HPDE6-E6E7 (cell line): Measurements from ENCODE around the gene KLHL29.

Source experiments
- DNase-seq: peaks from one replicate; pipeline ENCODE4 v3.0.0; 2011; ENCODE audit warnings: missing footprints; ENCODE audit errors: extremely low spot score

KLHL29 gene

DNA sequence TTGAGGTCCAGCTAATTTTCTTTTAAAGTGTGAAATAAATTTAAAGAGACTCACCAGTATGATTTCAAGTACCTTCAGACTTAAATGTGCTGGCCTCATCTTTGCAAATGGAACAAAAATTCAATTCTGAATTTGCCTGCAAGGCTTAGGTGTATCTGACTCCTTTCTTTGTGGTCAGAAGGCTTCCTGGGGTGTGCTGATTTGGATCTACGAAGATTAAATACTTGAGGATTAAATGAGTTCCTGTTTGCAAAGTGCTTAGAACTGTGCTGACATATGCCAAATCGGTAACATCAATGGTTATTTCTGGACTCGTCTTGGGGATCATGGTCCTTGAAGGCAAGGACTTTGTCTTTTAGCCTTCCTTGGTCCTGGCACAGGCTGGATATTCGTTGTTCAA, 9.7 kb downstream of the KLHL29 start:
- no peak for DNase-seq

DNA sequence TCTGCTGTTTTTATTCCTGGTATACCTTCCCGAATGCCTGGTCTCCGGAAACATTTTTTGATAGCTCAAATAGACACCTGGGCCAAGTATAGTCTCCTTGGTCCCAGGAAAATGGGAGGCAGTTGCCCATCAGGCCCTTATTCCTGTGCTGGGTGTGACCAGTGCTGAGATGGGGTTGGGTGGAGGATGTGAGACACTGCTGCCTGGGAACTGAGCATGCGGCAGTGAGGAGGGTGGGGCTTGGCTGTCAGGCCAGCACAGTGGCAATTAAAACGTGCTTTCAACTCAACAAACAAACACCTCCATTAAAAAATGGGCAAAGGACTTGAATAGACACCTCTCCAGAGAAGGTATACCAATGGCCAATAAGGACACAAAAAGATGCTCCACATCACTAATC, 12.5 kb downstream of the KLHL29 start:
- no peak for DNase-seq

DNA sequence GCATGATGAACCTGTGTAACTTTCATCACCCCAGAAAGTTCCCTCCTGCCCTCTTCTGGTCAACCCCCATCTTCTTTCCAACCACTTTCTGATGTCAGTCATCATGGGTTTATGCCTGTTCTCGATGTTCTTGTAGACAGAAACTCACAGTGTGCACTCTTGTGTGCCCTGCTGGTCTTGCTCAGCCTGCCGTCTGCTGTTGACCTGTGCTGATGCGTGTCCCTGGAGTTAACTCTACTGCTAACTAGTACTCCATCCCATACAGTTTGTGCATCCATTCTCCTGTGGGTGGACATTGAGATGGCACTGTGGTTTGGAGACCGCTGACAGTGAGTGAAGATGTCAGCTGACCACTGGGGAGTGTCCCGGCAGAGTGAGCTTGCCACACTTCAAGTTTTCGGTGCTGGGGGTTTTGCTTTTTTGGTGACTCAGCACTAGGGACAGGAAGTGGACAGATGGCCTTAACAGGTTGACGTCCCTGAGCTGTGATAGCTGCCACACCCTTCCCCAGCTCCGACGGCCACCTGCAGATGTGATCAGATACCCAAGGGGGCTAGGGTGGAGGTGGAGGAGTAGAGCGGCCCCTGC, 14.8 kb downstream of the KLHL29 start:
- DNase-seq = no peak

DNA sequence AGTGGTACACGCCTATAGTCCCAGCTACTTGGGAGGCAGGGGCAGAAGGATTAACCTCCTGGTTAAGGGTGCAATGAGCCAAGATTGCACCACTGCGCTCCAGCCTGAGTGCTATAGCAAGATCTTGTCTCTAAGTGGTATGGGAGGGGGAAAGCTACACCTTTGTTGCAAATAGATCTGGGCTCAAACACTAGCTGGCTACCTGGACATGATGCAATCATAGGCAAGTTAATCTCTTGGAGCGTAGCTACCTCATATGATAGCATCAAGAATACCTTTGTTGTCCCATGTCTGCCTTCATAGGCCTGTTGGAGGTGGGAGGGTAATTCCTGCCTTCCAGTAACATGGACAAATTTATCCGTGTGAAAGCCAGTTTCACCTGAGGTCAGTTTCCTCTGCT, 15.7 kb downstream of the KLHL29 start:
- no peak for DNase-seq

DNA sequence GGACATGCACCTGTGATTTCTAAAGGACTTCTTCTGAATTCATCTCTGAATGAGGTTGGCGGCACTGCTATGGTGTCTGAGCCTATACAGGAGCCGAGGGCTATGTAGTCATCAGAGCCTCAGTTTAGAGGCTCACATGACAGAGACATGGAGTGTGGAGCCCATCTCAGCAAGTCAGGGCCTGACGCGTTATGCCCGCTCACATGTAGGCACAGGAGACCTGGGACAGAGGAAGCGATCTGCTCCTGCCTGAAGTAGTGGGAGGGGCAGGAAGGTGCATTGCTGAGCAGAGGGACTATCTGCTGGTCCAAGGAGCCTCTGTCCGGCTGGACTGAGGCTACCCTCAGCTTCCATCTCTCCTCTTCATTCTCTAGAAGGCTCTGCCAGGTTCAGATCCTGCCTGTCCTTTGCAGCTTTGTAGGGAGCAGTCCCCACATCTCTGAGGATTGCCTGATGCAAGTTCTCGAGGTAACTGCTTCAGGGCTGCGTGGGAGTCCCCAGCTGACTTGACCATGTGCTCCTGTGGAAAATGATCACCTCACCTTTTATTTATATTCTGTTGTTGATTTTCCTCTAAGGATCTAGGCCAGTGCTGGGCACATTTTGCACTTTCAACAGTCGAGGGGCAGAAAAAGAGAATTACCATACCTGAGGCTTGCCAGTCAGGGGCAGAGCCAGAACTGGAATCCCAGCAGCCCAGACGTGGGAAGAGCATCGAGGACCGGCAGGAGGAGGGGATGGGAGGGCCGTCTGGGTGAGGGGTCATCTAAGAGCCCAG, 16.6 kb downstream of the KLHL29 start:
- no peak for DNase-seq

DNA sequence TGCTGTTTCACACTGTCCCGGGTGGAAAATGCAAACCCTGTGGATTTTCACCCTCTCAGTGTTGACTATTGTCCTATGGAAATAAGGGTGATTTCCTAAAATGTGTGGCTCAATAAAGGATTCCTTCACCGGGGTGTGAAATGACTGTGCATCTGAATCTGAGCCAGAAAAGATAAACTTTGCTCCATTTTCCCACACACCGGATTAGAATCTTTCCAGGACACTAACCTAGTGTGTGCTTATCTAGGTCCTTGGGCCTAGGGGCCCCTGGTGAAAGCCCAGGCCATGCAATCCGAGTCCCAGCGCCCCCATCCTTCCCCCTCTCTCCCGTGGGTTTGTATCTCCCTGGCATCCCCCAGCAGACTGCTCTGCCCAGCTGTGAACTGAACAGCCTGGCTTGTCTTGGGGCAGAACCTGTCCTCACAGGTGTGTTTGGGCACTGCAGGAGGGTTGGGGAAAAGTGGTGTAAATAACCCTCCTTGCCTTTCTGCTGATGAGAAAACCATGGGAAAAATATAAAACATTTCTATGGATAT, 17.3 kb downstream of the KLHL29 start:
- no peak for DNase-seq

DNA sequence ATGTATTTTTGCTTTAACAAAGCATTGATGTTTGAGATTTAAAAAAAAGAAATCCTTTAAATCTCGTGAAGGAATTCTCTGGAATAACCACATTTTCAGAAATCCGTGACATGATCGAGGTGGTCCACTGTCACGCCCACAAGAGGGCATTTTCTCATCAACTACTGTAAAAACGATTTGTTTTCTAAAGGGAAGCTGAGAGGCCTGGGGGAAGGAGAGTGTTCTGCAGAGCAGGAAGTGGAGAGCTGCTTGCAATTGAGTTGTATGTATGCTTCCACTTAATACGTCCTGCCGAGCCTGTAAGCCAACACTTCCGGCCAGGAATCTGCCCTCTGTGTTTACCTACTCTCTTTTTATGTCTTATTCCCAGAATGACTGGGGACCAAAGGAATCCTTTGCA, 19.4 kb downstream of the KLHL29 start:
- DNase-seq = no peak

DNA sequence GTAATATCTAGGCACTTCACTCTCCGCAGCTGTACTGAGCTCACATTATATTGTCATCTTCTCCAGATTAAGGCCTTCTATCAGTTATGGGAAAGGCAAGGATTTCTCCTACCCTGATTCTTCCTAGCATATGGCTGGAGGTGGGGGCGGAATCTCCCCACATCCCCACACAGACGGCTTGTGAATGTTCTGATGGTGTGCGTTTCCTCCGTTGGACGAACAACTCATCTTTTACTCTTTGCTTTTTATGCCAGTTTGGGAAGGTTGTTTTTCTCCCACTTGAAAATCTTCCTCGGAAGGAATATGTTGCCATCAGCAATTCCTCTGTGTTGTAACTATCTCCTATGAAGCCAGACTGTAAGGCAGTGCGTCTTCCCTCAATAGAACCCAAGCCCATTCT, 24.3 kb downstream of the KLHL29 start:
- DNase-seq = no peak

DNA sequence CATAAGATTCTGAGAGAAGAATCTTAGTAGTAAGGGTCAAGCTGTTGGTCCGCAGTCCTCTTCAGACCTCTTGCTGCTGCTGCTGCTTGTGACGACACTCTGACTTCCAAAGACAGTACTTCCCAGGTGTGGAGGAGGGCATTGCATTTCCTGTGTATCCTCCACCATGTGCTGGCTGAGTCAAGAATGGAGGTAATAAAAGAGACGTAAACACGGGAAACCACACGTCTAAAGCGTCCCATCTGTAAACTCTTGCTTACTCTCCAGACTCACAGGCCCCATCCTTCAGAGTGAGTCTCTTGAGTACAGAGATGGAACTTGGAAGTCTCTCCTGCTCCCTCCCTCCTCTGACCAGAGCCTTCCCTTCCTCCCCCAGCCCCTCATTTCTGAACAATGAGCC, 25.6 kb downstream of the KLHL29 start:
- DNase-seq = no peak

DNA sequence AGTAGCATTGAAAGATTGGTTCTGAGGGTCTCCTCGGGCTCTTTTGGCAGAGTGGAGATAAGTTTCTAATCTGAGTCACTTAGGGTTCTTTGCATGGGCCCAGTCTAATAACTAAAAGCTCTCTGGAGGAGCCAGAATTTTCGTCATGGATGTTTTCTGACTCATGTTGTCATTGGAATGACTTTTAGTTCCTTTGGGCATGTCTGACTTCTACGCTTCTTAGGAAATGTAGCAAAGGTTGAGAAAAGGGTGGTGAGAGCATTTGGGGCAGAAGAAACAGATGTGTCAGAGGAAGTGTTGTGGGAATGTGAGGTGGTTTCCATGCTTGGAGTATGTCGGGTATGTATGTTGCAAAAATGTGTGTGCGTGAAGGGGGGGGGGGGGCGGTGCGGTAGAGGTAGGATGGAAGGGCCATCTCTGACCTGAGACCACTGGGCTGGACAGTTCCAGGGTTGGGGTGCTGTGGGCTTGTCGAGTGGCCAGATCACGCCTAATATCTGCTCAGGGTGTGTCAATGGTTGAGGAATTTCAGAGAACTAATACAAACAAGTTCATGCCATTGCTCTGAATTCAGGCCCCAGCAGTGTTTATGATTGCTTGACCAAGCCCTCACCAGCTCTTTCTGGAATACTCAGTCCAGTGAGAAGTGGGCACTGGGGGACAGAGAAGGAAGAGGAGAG, 26.9 kb downstream of the KLHL29 start:
- DNase-seq = peak; percentile 33

DNA sequence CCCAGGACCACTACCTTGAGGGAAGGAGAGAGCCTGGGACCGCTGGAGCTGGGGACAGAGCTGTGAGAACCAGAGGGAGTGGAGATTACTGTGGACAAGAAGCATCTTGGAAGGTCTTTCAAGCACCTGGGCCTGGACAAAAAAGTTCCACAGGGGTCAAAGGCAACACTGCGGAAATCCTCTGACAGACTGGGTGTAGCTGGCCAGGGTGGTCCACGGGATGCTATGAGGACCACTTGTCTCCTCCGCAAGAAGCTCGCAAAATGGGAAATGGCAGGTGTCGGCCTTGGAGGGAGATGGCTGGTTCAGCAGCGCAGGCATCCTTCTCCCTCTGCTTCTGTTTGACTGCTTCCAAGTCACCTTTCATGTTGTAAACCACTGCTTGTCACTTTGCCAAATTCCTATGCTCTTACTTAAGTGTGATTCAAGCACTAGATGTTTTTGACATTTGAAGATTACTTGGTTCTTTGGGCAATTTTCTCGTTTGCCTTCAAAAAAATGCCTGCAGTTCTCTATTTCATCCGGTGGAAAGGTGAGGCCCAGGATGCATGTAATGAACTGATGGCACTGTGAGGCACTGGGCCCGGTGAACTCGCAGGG, 27.7 kb downstream of the KLHL29 start:
- DNase-seq = no peak

DNA sequence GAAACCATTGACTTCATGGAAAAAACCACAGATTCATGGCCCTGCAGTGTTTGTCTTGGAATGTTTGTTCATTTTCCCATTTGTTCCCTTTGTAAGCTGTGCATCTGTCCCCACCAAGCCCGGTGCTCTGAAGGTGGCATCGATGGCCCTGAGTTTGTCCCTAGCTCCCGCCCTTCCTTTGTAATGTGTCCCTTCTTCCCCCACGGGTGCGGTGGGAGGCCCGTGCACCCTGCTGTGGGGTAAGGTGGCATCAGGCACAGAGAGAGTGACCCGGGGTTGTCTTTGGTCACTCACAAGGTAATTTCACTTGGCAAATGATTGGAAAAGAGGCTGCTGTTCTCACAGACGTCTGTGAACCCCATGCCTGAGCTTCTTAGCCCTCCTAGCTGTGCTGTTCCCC, 28.7 kb downstream of the KLHL29 start:
- no peak for DNase-seq

DNA sequence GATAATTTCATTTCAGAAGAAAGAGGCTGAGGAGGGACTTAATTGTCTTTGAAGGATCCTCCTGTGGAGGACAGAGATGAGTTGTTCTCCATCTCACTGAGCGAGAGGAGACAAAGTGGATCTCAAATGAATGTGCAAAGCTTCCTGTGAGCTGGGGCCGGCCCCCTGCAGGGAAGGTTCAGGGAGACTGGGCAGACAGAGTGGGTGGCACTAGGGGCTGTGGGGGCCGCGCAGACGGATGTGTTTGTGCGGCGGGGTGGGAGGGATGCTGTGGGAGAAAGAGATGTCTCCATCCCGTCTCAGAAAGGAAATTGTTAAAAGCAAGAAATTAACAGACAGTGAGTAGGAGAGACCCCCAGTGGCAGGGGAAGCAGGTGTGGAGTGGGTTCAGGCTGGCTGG, 29.1 kb downstream of the KLHL29 start:
- no peak for DNase-seq

DNA sequence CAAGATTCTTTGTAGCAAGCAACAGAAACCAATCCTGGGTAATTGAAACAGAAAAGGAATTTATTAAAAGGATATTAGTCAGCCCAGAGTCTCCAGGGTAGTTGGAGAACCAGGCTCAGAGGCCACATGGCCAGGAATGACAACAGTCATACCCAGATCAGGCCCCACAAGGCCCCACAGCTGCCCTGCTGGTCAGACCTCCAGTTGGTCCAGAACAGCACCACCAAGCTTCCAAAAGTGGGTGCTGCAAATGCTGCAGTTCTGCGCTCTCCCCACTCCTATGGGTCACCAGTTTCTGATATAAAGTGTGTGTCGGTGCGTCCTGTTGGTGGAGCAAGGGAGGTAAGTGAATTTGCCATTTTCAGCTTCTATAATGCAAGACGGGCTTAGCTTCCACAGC, 29.9 kb downstream of the KLHL29 start:
- no peak for DNase-seq

DNA sequence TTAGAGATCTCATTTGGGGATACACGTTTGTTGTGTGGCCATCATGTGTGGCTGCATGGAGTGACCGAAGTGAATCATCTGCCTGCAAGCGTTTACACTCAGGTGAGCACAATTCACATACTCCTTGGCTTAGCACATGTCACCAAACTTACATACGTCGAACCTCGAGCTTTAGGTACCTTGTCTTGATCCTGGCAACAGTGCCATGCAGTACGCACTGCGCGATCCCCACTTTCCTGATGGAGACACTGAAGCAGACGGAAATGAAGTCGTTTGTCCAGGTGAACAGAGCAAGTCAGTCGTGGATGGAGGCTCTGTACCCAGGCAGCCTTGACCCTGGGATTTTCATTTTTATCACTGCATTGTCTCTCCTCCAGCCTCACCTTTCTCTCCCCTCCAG, 32.3 kb downstream of the KLHL29 start:
- no peak for DNase-seq

DNA sequence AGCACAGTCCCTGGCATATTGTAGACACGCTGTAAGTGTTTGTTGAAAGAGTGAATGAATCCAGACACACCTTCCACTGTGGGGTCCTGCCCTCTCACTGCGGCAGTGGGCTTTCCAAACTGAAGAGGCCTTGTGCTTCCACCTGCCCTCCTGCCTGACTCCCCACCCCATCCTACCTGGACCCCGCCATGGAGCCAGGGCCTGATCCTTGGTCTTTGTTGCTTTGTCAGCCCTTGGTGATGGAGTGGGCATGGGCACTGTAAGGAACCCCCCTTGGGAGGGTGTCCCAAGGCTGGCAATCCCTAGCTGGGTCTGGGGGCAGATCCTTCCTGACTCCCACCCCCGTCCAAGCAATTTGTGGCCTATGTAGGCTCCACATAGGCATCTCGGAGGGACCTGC, 33.1 kb downstream of the KLHL29 start:
- DNase-seq = no peak

DNA sequence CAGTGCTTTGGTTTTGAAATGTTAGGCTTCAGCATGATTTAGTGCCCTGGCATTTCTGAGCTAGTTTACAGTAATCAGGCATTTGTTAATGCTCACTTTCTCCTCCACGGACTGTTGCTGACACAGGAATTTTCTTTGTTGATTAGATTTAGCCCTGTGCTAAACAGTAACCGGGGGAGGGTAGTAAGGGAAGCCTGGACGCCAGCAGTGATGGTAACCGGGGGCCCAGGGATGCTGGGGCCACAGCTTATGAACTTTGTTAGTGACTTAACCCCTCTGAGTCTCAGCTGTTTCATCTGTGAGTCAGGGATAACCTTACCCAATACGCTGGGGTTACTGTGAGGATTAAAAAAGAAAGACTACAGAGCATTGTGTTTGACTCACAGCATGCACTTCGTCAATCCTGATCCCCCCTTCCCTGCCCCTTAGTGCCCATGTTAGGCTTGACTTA, 33.5 kb downstream of the KLHL29 start:
- peak; percentile 63 for DNase-seq

DNA sequence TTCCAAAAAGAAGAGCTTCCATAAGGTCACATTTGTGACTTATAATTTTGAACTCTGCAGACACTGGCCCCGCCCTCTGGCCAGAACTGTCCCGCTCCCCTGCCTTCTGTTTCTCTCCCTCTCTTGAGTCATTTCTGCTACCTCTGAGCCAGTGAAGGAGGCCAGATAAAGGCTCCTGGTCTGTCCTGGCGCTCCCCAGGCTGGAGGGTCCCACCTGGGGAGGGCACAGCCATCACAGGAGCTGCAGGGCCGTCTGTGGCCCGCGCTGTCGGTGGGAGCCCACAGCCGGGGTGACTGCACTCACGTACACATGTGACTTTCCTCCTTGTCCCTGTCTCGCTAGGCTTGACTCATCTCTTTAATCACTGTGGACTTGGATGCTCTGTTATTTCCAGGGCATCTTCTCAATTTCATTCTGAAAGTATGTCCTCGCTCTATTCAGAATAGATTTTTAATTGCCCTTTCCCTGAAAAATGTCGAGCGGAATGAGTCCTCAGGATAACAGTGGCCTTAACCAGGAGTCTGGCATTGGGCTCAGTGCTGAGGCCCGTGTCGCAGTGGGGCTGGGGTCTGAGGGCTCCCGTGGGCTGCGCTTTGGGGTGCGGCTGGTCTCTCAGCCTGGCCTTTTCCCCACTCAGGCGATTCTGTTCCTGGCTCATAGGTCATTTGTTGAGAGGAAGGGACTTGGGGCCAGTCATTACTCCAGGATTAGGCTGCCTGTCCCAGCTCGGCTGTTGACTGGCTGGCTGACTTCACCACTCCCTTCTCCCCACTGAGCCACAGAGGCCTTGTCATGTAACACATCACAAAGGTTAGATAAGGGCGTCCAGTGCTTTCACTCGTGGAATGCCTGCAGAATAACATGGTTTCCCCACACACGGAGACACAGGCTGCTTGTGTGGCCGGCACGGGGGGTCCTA, 34.5 kb downstream of the KLHL29 start:
- DNase-seq = no peak

DNA sequence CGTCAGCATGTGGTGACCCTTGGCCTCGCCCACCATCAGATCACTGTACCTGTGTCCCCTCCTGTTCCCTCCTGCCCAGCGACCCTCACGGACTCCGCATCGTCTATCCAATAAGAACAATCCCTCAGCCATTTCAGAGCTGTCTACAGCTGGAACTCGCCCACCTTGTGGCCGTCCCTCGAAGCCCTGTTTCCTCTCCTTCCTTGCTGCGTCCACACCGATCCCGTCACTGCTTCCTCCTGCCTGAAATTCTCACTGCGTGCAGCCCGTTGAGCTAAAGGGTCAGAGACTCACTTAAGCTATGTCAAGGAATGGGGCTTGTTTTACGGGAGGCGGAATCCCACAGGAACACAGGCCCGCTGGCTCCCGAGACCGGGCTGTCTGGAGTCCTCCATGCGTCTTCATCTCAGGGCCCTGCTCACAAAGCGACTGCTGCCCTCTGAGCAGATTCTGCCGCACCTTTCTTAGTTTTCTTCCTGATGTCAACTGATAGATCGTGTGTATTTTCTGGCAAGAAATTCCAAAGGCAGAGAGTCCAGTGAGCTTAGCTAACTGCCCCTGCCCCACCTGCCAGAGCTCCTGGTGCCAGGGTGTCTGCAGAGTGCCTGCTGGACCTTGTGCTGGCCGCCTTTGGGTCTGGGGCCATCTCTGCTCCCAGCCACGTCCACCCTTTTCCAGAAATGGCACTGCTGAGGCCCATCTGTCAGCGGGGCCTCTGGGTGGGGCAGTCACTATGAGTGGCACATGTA, 35.3 kb downstream of the KLHL29 start:
- DNase-seq = no peak

DNA sequence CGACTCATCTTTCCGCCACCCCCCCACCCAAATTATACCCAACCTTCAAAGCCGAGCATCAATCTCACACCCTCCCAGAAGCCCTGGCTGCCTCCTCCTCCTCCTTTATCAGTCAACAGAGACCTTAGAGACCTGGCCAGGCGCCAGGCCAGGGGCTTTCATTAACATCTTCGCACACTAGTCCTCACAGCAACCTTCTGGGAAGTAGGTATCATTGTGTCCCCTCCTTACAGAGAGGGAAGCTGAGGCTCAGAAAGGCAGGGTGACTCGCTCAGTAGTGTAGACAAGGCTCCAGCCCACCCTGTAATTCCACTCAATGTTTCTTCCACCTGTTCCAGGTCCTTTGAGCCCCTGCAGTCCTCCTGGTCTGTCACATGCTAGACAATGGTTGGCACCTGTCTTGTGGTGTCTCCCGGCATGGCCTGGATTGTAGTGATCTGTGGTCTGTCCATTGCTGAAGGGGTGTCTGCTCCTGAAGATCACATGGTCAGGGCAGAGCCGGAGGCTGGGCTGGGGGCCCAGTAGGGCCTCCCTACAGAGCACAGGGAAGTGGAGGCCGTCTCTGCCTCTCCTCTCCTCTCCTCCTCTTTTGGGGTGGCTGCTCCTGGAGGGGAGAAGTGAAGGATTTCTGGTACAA, 36.0 kb downstream of the KLHL29 start:
- no peak for DNase-seq
